Measurements from ENCODE around the gene ING1. TPM values are rescaled to one million over a fixed set of nuclear protein-coding genes. Genes with fewer than 3 reads are reported as not detected.

Gene ING1
- 20.3 TPM for total RNA-seq

GRCh38 chr13:110713642-110713952, at the start of gene ING1:
Gene ING1 (plus strand): TSS chr13:110713700. CDS start chr13:110714150, 450 bp downstream.

GRCh38 chr13:110705826-110706569, 7.5 kb upstream of the ING1 start, which contains the start of gene CARS2:
Gene CARS2 (minus strand): TSS chr13:110706116. CDS start chr13:110706093, 23 bp downstream.

Other genes with a start within 250 kb of the ING1 start
- 2.2 TPM for gene RAB20, start 152.0 kb upstream of the ING1 start, total RNA-seq
- gene NAXD, start 98.2 kb upstream of the ING1 start, total RNA-seq = 28.5 TPM
- gene CARS2, start 7.6 kb upstream of the ING1 start, total RNA-seq = 63.9 TPM
- 289 TPM for gene ANKRD10, start 201.4 kb downstream of the ING1 start, total RNA-seq